IMR-90 (cell line): Measurements from ENCODE around the gene S100A8.
"Not testable (repeated sequence)": the region's sequence is repeated elsewhere in the genome, so short reads cannot be mapped to it uniquely, and the experiment has no call there.

Source experiments
- CEBPB ChIP-seq: IDR thresholded peaks from 2 replicates; pipeline ENCODE4 v1.6.1; 2012; ENCODE audit warnings: low read depth, low read length, improper control_type of control experiment
- CHD1 ChIP-seq: IDR thresholded peaks from 2 replicates; pipeline ENCODE4 v1.6.1; 2012; ENCODE audit warnings: low read depth, low read length, improper control_type of control experiment
- ELK1 ChIP-seq: fragments of 150-350 bp; IDR thresholded peaks from 2 replicates; pipeline ENCODE4 v1.6.1; 2016; ENCODE audit warnings: low read depth, mild to moderate bottlenecking, low read length, moderate library complexity, borderline replicate concordance
- FOS ChIP-seq: fragments of 150-350 bp; IDR thresholded peaks from 2 replicates; pipeline ENCODE4 v1.6.1; 2016; ENCODE audit warnings: low read depth, low read length
- MAFK ChIP-seq: IDR thresholded peaks from 2 replicates; pipeline ENCODE4 v1.6.1; 2012; ENCODE audit warnings: low read depth, low read length, improper control_type of control experiment
- MXI1 ChIP-seq: IDR thresholded peaks from 2 replicates; pipeline ENCODE4 v1.6.1; 2012; ENCODE audit warnings: low read depth, mild to moderate bottlenecking, low read length, moderate library complexity, borderline replicate concordance
- POLR2A ChIP-seq: IDR thresholded peaks from 2 replicates; pipeline ENCODE4 v1.6.1; 2012; ENCODE audit warnings: mild to moderate bottlenecking, low read depth, low read length
- RAD21 ChIP-seq: IDR thresholded peaks from 2 replicates; pipeline ENCODE4 v1.6.1; 2012; ENCODE audit warnings: low read length, improper control_type of control experiment
- RCOR1 ChIP-seq: IDR thresholded peaks from 2 replicates; pipeline ENCODE4 v1.6.1; 2012; ENCODE audit warnings: mild to moderate bottlenecking, low read length, improper control_type of control experiment; ENCODE audit not compliant: insufficient replicate concordance
- RFX5 ChIP-seq: IDR thresholded peaks from 2 replicates; pipeline ENCODE4 v1.8.0; 2012; ENCODE audit warnings: low read depth, mild to moderate bottlenecking, low read length, moderate library complexity
- TF ChIP-seq, protein P1 (sequence below): conservative IDR thresholded peaks from 2 replicates; pipeline ENCODE4 v1.5.1; 2012; ENCODE audit warnings: mild to moderate bottlenecking, low read depth, low read length, improper control_type of control experiment
- TF ChIP-seq, protein P2 (sequence below): fragments of 150-350 bp; IDR thresholded peaks from 2 replicates; pipeline ENCODE4 v1.6.1; 2017; ENCODE audit warnings: mild to moderate bottlenecking, antibody characterized with exemption, low read length, low read depth

- TF ChIP-seq, protein P1, sequence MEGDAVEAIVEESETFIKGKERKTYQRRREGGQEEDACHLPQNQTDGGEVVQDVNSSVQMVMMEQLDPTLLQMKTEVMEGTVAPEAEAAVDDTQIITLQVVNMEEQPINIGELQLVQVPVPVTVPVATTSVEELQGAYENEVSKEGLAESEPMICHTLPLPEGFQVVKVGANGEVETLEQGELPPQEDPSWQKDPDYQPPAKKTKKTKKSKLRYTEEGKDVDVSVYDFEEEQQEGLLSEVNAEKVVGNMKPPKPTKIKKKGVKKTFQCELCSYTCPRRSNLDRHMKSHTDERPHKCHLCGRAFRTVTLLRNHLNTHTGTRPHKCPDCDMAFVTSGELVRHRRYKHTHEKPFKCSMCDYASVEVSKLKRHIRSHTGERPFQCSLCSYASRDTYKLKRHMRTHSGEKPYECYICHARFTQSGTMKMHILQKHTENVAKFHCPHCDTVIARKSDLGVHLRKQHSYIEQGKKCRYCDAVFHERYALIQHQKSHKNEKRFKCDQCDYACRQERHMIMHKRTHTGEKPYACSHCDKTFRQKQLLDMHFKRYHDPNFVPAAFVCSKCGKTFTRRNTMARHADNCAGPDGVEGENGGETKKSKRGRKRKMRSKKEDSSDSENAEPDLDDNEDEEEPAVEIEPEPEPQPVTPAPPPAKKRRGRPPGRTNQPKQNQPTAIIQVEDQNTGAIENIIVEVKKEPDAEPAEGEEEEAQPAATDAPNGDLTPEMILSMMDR: not testable (repeated sequence)
- TF ChIP-seq POLR2A, RAD21, FOS, MAFK, CEBPB, ELK1, RFX5, RCOR1, CHD1, MXI1: not testable (repeated sequence)
- TF ChIP-seq, protein P2, sequence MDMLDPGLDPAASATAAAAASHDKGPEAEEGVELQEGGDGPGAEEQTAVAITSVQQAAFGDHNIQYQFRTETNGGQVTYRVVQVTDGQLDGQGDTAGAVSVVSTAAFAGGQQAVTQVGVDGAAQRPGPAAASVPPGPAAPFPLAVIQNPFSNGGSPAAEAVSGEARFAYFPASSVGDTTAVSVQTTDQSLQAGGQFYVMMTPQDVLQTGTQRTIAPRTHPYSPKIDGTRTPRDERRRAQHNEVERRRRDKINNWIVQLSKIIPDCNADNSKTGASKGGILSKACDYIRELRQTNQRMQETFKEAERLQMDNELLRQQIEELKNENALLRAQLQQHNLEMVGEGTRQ: not testable (repeated sequence)
Measured at GRCh38 chr1:153419436-153419793, 28.5 kb upstream of the S100A8 start.
